ENCODE measurements around the gene TMEM254. TPM values are rescaled to one million over a fixed set of nuclear protein-coding genes. Genes with fewer than 3 reads are reported as not detected.

The TMEM254 gene
- total and polyA plus RNA-seq, 2 donors from 2014 or later: 21.1 to 29.5 TPM

DNA sequence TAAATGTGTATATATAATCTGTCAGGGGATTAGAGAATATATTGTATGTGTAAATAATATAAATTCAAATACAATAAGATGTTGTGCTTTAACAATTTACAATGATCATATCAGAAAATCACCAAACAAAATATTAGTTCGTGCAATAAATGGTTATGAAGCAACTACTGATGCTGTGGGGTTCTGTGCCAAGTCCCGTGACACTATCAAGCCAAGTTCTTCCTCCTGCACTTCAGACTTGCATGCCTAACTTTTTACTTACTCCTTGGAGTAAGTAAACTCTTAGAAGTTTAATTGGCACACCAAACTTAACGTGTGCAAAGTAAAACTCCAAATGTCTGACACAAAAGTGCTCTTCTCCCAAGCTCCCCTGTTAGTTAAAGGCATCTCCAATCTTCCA is 26.5 kb upstream of the TMEM254 start:
- Histone ChIP-seq H3K36me3 (ENCODE audit: control insufficient read depth in 2 of 3, insufficient read depth in 3 of 3, low read length in 3 of 3) (no peaks in the 10 kb centered on the region), H3K9me3 (ENCODE audit: control insufficient read depth in 2 of 3, insufficient read depth in 1 of 3, low read length in 3 of 3) (no peaks in the 10 kb centered on the region), H3K4me3 (ENCODE audit: low read length in 3 of 3) (no peak overlapping the region), H3K4me1 (ENCODE audit: control insufficient read depth in 2 of 3, insufficient read depth in 2 of 3, low read depth in 1 of 3, low read length in 3 of 3) (no peaks in the 10 kb centered on the region), H3K27ac (ENCODE audit: low read depth in 2 of 2, low read length in 2 of 2) (no peak overlapping the region), H3K27me3 (ENCODE audit: control insufficient read depth, insufficient read depth, low read length) (no peaks in the 10 kb centered on the region), H3K9ac (ENCODE audit: low read length in 3 of 3) (no peak overlapping the region)
- FAIRE-seq: no peak
- TF ChIP-seq CTCF (IDR thresholded peaks at IDR 0.05; ENCODE audit: borderline replicate concordance, extremely low read depth, insufficient read depth): no peak
- intact Hi-C loops (cut with DNase I): no loop called here
- no peak for DNase-seq

DNA sequence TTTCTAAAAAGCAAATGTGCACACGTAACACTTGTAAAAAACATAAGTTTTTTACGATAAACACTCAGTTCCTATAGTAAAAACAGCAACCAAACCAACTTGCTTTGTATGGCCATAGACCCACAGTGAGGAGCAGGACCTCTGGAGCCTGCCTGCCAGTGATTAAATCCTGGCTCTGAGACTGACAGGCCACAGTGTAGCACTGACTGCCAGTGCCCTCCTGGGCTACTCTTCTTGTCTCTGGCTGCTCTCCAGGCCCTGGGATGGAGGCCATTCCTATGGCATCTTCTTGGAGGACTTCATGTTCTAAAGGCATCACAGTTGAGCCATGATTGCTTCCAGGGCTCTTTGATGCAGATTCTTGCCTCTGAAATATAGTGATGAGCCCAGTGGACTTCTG is 22.7 kb upstream of the TMEM254 start:
- no peaks in the 10 kb centered on the region for H3K9me3 ChIP-seq (ENCODE audit: control insufficient read depth in 2 of 3, insufficient read depth in 1 of 3, low read length in 3 of 3)
- H3K4me3 ChIP-seq (ENCODE audit: low read length in 3 of 3): no peak overlapping the region
- no peaks in the 10 kb centered on the region for H3K4me1 ChIP-seq (ENCODE audit: control insufficient read depth in 2 of 3, insufficient read depth in 2 of 3, low read depth in 1 of 3, low read length in 3 of 3)
- no peak overlapping the region for H3K9ac ChIP-seq (ENCODE audit: low read length in 3 of 3)
- FAIRE-seq (no peak), DNase-seq (no peak)
- no peaks in the 10 kb centered on the region for H3K36me3 ChIP-seq (ENCODE audit: control insufficient read depth in 2 of 3, insufficient read depth in 3 of 3, low read length in 3 of 3)
- TF ChIP-seq CTCF (IDR thresholded peaks at IDR 0.05; ENCODE audit: borderline replicate concordance, extremely low read depth, insufficient read depth): no peak
- H3K27ac ChIP-seq (ENCODE audit: low read depth in 2 of 2, low read length in 2 of 2): no peak overlapping the region
- intact Hi-C loops (cut with DNase I): no loop called here
- no peaks in the 10 kb centered on the region for H3K27me3 ChIP-seq (ENCODE audit: control insufficient read depth, insufficient read depth, low read length)

- Histone ChIP-seq H3K36me3 (ENCODE audit: control insufficient read depth in 2 of 3, insufficient read depth in 3 of 3, low read length in 3 of 3) (no peaks in the 10 kb centered on the region), H3K4me1 (ENCODE audit: control insufficient read depth in 2 of 3, insufficient read depth in 2 of 3, low read depth in 1 of 3, low read length in 3 of 3) (no peaks in the 10 kb centered on the region), H3K4me3 (ENCODE audit: low read length in 3 of 3) (no peak overlapping the region), H3K27ac (ENCODE audit: low read depth in 2 of 2, low read length in 2 of 2) (no peak overlapping the region), H3K9me3 (ENCODE audit: control insufficient read depth in 2 of 3, insufficient read depth in 1 of 3, low read length in 3 of 3) (no peaks in the 10 kb centered on the region), H3K9ac (ENCODE audit: low read length in 3 of 3) (no peak overlapping the region), H3K27me3 (ENCODE audit: control insufficient read depth, insufficient read depth, low read length) (no peaks in the 10 kb centered on the region)
- DNase-seq: no peak
- no peak for TF ChIP-seq CTCF (IDR thresholded peaks at IDR 0.05; ENCODE audit: borderline replicate concordance, extremely low read depth, insufficient read depth)
- intact Hi-C loops (cut with DNase I): no loop called here
- no peak for FAIRE-seq
Observed at GRCh38 chr10:80057171-80057570, 21.3 kb upstream of the TMEM254 start.
